ENCODE data around the gene MACROD1. TPM values are rescaled to one million over a fixed set of nuclear protein-coding genes. Genes with fewer than 3 reads are reported as not detected.

MACROD1 gene
- total RNA-seq, 1 donor from 2014 or later, result 4.1 TPM

DNA sequence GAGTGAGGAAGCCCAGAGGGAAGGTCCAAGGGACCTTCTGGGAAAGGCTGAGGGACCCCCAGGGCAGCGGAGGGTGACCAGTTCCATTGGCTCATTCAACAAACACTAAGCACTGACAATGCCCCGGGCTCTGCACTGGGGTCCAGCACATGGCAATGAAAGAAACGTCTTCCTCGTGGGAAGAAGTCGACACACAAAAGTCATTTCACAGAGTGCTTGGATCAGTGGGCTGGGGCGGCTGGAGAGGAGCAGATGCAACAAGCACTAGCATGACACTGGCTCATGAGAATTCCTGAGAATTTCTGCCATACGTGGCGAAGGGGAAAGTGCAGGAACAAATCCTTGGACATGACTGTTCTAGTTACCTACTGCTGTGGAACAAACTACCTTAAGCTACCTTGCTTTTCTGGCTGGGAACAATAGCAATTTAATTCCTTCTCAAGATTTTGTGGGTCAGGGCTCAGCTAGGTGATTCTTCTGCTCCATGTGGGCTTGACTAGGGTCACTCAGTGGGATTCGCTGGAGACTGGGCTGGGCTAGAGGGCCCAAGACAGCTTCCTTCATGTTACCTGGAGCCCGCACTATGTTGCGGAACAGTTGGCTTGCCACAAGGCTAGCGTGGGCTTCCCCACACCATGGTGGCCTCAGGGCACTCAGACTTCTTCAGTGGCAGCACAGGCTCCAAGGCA is 13.2 kb upstream of the MACROD1 start:
- H3K27me3 Mint-ChIP-seq (ENCODE audit: unreplicated experiment), result peaks cover 7% of the 10 kb centered on the region
- peaks cover 3% of the 10 kb centered on the region for H3K36me3 Mint-ChIP-seq (ENCODE audit: low read depth, unreplicated experiment)
- peaks cover 3% of the 10 kb centered on the region for H3K9me3 Mint-ChIP-seq (ENCODE audit: unreplicated experiment)
- TF ChIP-seq, protein P1, sequence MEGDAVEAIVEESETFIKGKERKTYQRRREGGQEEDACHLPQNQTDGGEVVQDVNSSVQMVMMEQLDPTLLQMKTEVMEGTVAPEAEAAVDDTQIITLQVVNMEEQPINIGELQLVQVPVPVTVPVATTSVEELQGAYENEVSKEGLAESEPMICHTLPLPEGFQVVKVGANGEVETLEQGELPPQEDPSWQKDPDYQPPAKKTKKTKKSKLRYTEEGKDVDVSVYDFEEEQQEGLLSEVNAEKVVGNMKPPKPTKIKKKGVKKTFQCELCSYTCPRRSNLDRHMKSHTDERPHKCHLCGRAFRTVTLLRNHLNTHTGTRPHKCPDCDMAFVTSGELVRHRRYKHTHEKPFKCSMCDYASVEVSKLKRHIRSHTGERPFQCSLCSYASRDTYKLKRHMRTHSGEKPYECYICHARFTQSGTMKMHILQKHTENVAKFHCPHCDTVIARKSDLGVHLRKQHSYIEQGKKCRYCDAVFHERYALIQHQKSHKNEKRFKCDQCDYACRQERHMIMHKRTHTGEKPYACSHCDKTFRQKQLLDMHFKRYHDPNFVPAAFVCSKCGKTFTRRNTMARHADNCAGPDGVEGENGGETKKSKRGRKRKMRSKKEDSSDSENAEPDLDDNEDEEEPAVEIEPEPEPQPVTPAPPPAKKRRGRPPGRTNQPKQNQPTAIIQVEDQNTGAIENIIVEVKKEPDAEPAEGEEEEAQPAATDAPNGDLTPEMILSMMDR (IDR thresholded peaks at IDR 0.05; ENCODE audit: unreplicated experiment), result no peak
- H3K27ac Mint-ChIP-seq (ENCODE audit: unreplicated experiment), result no peak overlapping the region
- DNase-seq (ENCODE audit: low spot score), result no peak
- H3K4me3 Mint-ChIP-seq (ENCODE audit: unreplicated experiment), result no peak overlapping the region
- H3K4me1 Mint-ChIP-seq (ENCODE audit: unreplicated experiment), result peaks cover 3% of the 10 kb centered on the region

DNA sequence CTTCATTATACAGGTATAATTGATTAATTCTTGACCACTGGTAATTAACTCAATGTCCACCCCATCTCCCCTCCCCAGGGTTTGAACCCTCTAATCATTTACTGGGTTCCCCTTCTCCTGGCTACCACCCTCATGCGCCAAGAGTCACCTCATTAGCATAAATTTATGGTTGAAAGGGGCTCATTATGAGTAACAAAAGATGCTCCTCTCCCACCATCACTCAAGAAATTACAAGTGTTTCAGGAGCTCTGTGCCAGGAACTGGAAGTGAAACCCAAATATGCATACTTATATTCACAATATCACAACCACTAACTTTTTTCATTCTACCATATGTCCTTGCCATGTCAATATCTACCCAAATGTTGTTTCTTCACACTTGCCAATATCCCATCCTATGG is 12.3 kb upstream of the MACROD1 start:
- Mint-ChIP-seq H3K27me3 (ENCODE audit: unreplicated experiment) (peaks cover 4% of the 10 kb centered on the region), H3K4me1 (ENCODE audit: unreplicated experiment) (no peaks in the 10 kb centered on the region), H3K9me3 (ENCODE audit: unreplicated experiment) (peaks cover 5% of the 10 kb centered on the region), H3K4me3 (ENCODE audit: unreplicated experiment) (no peak overlapping the region), H3K36me3 (ENCODE audit: low read depth, unreplicated experiment) (peaks cover 7% of the 10 kb centered on the region), H3K27ac (ENCODE audit: unreplicated experiment) (no peak overlapping the region)
- TF ChIP-seq, protein P1 (IDR thresholded peaks at IDR 0.05; ENCODE audit: unreplicated experiment), result no peak
- DNase-seq (ENCODE audit: low spot score), result no peak

DNA sequence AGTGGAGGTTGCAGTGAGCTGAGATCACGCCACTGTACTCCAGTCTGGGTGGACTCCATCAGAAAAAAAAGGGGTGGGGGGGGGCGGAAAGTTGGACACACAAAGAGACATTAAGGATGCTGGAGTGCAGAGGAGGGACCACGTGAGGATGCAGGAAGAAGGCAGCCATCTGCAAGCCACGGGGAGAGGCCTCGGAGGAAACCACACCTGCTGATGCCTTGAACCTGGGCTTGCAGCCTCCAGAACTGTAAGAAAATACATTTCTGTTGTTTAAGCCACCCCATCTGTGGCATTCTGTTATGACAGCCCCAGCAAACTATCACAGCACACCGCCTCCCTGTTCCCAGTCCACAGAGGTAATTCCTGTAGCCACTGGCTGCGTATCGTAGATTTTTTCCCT is 10.8 kb upstream of the MACROD1 start:
- TF ChIP-seq, protein P1 (IDR thresholded peaks at IDR 0.05; ENCODE audit: unreplicated experiment), result no peak
- Mint-ChIP-seq H3K4me3 (ENCODE audit: unreplicated experiment) (no peak overlapping the region), H3K9me3 (ENCODE audit: unreplicated experiment) (peaks cover 5% of the 10 kb centered on the region), H3K36me3 (ENCODE audit: low read depth, unreplicated experiment) (peaks cover 7% of the 10 kb centered on the region), H3K4me1 (ENCODE audit: unreplicated experiment) (no peaks in the 10 kb centered on the region), H3K27me3 (ENCODE audit: unreplicated experiment) (peaks cover 4% of the 10 kb centered on the region), H3K27ac (ENCODE audit: unreplicated experiment) (no peak overlapping the region)
- DNase-seq (ENCODE audit: low spot score), result no peak

DNA sequence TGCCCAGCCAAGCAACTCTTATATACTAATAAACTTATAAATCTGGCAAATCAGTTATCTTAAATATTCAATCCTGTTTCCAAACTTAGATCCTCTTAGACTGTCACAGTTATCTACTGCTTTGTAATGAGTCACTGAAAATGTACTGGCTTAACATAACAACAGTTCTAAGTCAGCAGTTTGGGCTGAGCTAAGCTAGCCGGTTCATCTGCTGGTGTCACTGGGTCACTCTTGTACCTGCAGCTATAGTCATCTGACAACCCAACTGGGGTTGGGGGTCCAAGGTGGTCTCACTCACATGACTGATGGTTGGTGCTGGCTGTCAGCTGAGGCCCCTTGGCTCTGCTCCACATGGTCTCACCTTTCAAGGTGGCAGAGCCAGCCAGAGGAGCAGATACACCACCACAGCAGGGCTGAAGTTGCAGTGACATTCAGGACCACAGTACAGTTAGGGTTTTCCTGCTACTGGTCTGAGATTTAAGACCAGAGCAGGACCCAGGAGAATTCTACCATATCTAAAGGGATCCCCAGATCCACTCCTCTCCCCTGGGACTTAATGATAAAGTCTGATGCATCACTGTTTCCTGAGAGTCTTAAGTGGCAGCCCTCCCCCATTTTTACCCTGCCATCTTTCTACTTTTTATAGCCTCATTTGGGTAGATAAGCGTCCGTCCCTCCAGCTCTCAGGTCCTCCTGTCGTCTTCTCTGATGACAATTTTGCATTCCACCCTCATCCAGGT is 7.9 kb upstream of the MACROD1 start:
- no peaks in the 10 kb centered on the region for H3K4me1 Mint-ChIP-seq (ENCODE audit: unreplicated experiment)
- peaks cover 7% of the 10 kb centered on the region for H3K36me3 Mint-ChIP-seq (ENCODE audit: low read depth, unreplicated experiment)
- H3K27me3 Mint-ChIP-seq (ENCODE audit: unreplicated experiment), result peaks cover 2% of the 10 kb centered on the region
- no peak overlapping the region for H3K27ac Mint-ChIP-seq (ENCODE audit: unreplicated experiment)
- TF ChIP-seq, protein P1 (IDR thresholded peaks at IDR 0.05; ENCODE audit: unreplicated experiment), result no peak
- peaks cover 5% of the 10 kb centered on the region for H3K9me3 Mint-ChIP-seq (ENCODE audit: unreplicated experiment)
- DNase-seq (ENCODE audit: low spot score), result no peak
- peak overlapping the region; percentile 47 for H3K4me3 Mint-ChIP-seq (ENCODE audit: unreplicated experiment)

DNA sequence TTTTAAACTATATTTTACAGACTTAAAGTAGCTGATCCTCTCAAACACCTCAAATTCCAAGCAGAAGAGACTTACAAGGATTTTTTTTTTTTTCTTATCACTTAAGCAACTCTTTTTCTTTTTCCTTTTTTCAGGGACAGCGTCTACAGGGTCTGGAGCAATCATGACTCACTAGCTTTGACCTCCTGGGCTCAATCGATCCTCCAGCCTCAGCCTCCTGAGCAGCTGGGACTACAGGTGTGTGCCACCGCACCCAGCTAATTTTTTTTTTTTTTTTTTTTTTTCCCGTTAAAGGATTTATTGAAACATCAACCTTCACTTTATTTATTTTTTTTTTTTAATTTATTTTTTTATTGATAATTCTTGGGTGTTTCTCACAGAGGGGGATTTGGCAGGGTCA is 4.5 kb upstream of the MACROD1 start:
- Mint-ChIP-seq H3K4me3 (ENCODE audit: unreplicated experiment) (no peak overlapping the region), H3K36me3 (ENCODE audit: low read depth, unreplicated experiment) (peaks cover 7% of the 10 kb centered on the region), H3K27me3 (ENCODE audit: unreplicated experiment) (peaks cover 6% of the 10 kb centered on the region), H3K27ac (ENCODE audit: unreplicated experiment) (no peak overlapping the region), H3K4me1 (ENCODE audit: unreplicated experiment) (no peaks in the 10 kb centered on the region), H3K9me3 (ENCODE audit: unreplicated experiment) (peaks cover 5% of the 10 kb centered on the region)
- no peak for DNase-seq (ENCODE audit: low spot score)
- TF ChIP-seq, protein P1 (IDR thresholded peaks at IDR 0.05; ENCODE audit: unreplicated experiment), result no peak
